Parathyroid adenoma (tissue), 2 donors: ENCODE data around the gene EMX1.
A peak's percentile ranks its signal among the peaks of the same experiment; 100 is the strongest.

Source experiments
- H2AFZ ChIP-seq: fragments of 300-600 bp; sonication (generic); one replicate; pipeline ENCODE4 v1.7.0; 2017; ENCODE audit warnings: antibody characterized with exemption, mild to moderate bottlenecking
- H3K27ac ChIP-seq: fragments of 300-600 bp; sonication (generic); one replicate; pipeline ENCODE4 v1.7.0; 2017
- H3K27me3 ChIP-seq: fragments of 300-600 bp; sonication (generic); one replicate; pipeline ENCODE4 v1.7.0; 2017; ENCODE audit warnings: low read length; ENCODE audit not compliant: control insufficient read depth, insufficient read depth
- H3K36me3 ChIP-seq: fragments of 300-600 bp; sonication (generic); one replicate; pipeline ENCODE4 v1.7.0; 2017; ENCODE audit warnings: low read length; ENCODE audit not compliant: control insufficient read depth, insufficient read depth
- H3K4me1 ChIP-seq: fragments of 300-600 bp; sonication (generic); one replicate; pipeline ENCODE4 v1.7.0; 2017; ENCODE audit warnings: control low read depth
- H3K4me2 ChIP-seq: fragments of 300-600 bp; sonication (generic); one replicate; pipeline ENCODE4 v1.7.0; 2017; ENCODE audit warnings: low read length
- H3K4me3 ChIP-seq: fragments of 300-600 bp; sonication (generic); one replicate; pipeline ENCODE4 v1.7.0; 2017; ENCODE audit warnings: low read depth, low read length
- H3K79me2 ChIP-seq: fragments of 300-600 bp; sonication (generic); one replicate; pipeline ENCODE4 v1.7.0; 2017; ENCODE audit warnings: control low read depth
- H3K9ac ChIP-seq: fragments of 300-600 bp; sonication (generic); one replicate; pipeline ENCODE4 v1.7.0; 2017; ENCODE audit warnings: mild to moderate bottlenecking
- H3K9me3 ChIP-seq: fragments of 300-600 bp; sonication (generic); one replicate; pipeline ENCODE4 v1.7.0; 2017; ENCODE audit warnings: low read length; ENCODE audit not compliant: control insufficient read depth
- TF ChIP-seq, protein P1 (sequence below): fragments of 300-600 bp; sonication (generic); IDR thresholded peaks from one replicate; pipeline ENCODE4 v1.7.0; 2017; ENCODE audit warnings: antibody characterized with exemption, mild to moderate bottlenecking
- donor health status: primary hyperparathyroidism.

EMX1 gene

DNA sequence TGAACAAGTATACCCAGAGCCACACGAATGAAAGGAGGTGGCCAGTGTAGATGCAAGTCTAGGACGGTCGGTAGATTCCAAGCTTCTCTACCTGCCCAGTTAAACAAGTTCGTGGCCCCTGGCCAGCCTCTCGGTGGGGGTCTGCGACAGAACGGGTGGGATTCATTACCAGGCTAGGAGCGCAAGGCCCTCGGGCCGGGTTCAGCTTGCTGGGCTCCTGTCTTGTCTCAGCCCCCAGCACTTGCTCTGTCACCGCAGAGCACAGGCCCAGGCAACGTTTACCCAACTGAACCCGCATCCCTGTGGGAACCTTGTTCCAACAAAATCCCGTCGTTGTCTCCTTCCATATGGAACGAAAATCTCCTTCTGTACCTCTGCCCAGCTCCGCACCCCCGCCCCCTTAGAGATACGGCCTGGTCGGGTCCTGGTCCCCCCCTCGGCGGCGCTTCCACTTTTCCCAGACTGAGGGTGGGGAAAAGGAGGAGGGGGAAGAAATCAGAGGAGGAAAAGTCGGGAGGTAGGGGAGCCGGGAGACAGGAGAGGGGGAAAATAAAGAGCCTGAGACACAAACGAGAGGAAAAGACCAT, 1.9 kb upstream of the EMX1 start:
- Histone ChIP-seq H3K4me2 (peak overlapping the region; percentile 60), H2AFZ (peak overlapping the region; percentile 91), H3K79me2 (no peaks in the 10 kb centered on the region), H3K4me1 (no peaks in the 10 kb centered on the region), H3K36me3 (no peaks in the 10 kb centered on the region), H3K4me3 (peak overlapping the region; percentile 66), H3K27me3 (no peaks in the 10 kb centered on the region), H3K9me3 (no peaks in the 10 kb centered on the region), H3K27ac (no peak overlapping the region), H3K9ac (no peak overlapping the region)
- TF ChIP-seq, protein P1, sequence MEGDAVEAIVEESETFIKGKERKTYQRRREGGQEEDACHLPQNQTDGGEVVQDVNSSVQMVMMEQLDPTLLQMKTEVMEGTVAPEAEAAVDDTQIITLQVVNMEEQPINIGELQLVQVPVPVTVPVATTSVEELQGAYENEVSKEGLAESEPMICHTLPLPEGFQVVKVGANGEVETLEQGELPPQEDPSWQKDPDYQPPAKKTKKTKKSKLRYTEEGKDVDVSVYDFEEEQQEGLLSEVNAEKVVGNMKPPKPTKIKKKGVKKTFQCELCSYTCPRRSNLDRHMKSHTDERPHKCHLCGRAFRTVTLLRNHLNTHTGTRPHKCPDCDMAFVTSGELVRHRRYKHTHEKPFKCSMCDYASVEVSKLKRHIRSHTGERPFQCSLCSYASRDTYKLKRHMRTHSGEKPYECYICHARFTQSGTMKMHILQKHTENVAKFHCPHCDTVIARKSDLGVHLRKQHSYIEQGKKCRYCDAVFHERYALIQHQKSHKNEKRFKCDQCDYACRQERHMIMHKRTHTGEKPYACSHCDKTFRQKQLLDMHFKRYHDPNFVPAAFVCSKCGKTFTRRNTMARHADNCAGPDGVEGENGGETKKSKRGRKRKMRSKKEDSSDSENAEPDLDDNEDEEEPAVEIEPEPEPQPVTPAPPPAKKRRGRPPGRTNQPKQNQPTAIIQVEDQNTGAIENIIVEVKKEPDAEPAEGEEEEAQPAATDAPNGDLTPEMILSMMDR, result no peak

DNA sequence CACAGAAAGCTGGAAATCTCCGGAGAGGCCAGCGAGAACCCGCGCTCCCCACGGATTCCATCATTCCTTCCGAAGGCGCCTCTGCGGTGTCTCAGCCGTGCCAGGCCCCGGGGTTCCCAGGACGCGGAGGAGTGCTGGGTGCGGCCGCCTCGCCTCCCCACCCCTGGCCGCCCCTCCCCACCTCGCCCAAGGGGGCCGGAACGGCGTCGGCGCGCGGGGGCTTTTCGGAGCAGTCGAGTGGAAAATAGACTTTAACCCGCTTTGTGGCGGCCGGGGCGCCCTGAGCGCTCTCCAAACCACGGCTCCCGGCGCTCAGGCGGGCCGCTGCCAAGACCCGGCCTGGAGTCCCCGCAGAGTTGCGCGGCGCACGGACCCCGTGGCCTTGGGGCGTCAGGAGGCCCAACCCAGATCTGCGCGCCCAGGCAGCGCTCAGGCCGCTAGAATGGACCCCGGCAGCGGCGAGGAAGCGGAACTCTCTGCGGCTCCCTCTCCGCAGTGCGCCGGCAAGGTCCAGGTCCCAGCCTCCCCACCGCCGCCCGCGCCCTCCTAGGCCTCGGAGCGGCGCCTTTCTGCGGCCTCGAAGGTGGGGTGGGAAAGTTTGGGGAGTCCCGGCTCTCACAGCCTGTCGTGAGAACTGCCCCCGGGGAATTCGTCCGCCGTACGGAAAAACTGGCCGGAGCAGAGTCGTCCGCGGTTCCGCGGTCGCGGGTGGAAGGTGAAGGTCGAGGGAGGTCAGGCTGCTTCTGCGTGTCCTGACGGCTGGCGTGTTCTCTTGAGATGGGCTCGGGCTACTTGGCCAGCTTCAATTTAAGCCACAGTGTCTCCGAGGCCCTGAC, 1.2 kb upstream of the EMX1 start:
- Histone ChIP-seq H3K79me2 (no peaks in the 10 kb centered on the region), H2AFZ (peak overlapping the region; percentile 91), H3K27me3 (no peaks in the 10 kb centered on the region), H3K9me3 (no peaks in the 10 kb centered on the region), H3K36me3 (no peaks in the 10 kb centered on the region), H3K4me2 (peak overlapping the region; percentile 60), H3K27ac (peak overlapping the region; percentile 81), H3K4me1 (no peaks in the 10 kb centered on the region), H3K9ac (peak overlapping the region; percentile 63), H3K4me3 (peak overlapping the region; percentile 66)
- TF ChIP-seq, protein P1, result no peak

DNA sequence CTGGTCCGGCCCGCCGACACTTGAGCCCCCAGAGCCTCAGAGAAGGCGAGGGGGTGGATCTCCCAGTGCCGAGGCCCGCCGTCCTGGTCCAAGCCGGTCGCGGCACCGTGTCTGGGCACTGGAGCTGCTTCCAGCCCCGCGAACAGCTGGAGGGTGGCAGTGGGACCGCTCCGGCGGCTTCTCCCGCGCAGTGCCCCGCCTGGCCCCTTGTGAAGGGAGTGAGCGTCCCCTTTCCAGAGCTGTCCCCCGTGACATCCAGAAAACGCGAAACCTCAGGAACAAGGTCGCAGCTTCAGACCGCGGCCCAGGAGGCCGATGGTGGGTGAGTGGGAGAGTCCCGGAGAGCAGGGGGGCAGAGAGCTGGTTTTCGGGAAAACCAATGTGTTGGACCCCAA, 579 bp upstream of the EMX1 start:
- H3K9me3 ChIP-seq, result no peaks in the 10 kb centered on the region
- H3K36me3 ChIP-seq, result no peaks in the 10 kb centered on the region
- no peaks in the 10 kb centered on the region for H3K4me1 ChIP-seq
- H3K9ac ChIP-seq, result peak overlapping the region; percentile 63
- TF ChIP-seq, protein P1, result no peak
- peak overlapping the region; percentile 66 for H3K4me3 ChIP-seq
- H3K79me2 ChIP-seq, result no peaks in the 10 kb centered on the region
- H3K27ac ChIP-seq, result peak overlapping the region; percentile 81
- H3K4me2 ChIP-seq, result peak overlapping the region; percentile 60
- H3K27me3 ChIP-seq, result no peaks in the 10 kb centered on the region
- peak overlapping the region; percentile 91 for H2AFZ ChIP-seq

DNA sequence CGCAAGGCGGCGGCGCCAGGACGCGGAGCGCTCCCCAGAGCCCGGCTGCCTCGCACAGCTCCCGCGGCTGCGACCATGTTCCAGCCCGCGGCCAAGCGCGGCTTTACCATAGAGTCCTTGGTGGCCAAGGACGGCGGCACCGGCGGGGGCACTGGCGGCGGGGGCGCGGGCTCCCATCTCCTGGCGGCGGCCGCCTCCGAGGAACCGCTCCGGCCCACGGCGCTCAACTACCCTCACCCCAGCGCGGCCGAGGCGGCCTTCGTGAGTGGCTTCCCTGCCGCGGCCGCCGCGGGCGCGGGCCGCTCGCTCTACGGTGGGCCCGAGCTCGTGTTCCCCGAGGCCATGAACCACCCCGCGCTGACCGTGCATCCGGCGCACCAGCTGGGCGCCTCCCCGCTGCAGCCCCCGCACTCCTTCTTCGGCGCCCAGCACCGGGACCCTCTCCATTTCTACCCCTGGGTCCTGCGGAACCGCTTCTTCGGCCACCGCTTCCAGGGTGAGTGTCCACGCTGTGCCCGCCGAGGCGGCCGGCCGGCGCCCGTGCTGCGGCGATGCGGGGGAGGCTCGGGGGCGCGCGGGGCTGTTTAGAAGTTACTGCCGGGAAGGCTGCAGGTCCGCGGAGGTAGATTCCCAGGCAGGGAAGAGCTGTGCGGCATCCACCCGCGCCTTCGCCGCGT, 696 bp downstream of the EMX1 start:
- Histone ChIP-seq H3K36me3 (no peaks in the 10 kb centered on the region), H3K9me3 (no peaks in the 10 kb centered on the region), H2AFZ (peak overlapping the region; percentile 48), H3K4me2 (peak overlapping the region; percentile 62), H3K9ac (no peak overlapping the region), H3K4me3 (peak overlapping the region; percentile 35), H3K27me3 (no peaks in the 10 kb centered on the region), H3K27ac (no peak overlapping the region), H3K4me1 (no peaks in the 10 kb centered on the region), H3K79me2 (no peaks in the 10 kb centered on the region)
- TF ChIP-seq, protein P1, result no peak
